ENCODE measurements around the gene PRRG1.
"Not testable (repeated sequence)": the region's sequence is repeated elsewhere in the genome, so short reads cannot be mapped to it uniquely, and the experiment has no call there.

The PRRG1 gene

GRCh38 chrX:37378830-37379229 lies 29.7 kb downstream of the PRRG1 start:
- no peak for DNase-seq

- DNase-seq: no peak
Observed at GRCh38 chrX:37380256-37380655, 31.1 kb downstream of the PRRG1 start.

GRCh38 chrX:37380924-37381323 lies 31.8 kb downstream of the PRRG1 start:
- DNase-seq: no peak

GRCh38 chrX:37383313-37383712 lies 34.1 kb downstream of the PRRG1 start:
- no peak for DNase-seq

GRCh38 chrX:37388413-37388812 lies 39.2 kb downstream of the PRRG1 start:
- no peak for DNase-seq

GRCh38 chrX:37405956-37406355 lies 56.8 kb downstream of the PRRG1 start:
- no peak for DNase-seq

GRCh38 chrX:37407736-37408135 lies 58.6 kb downstream of the PRRG1 start:
- DNase-seq: no peak

GRCh38 chrX:37409278-37409677 lies 60.1 kb downstream of the PRRG1 start:
- DNase-seq: no peak

GRCh38 chrX:37420185-37420584 lies 71.0 kb downstream of the PRRG1 start:
- no peak for DNase-seq

- DNase-seq: no peak
Observed at GRCh38 chrX:37420756-37421155, 71.6 kb downstream of the PRRG1 start.

GRCh38 chrX:37424000-37424429 lies 74.9 kb downstream of the PRRG1 start:
- no peak for DNase-seq

GRCh38 chrX:37425370-37425769 lies 76.2 kb downstream of the PRRG1 start:
- no peak for DNase-seq

- not testable (repeated sequence) for DNase-seq
Observed at GRCh38 chrX:37428962-37429361, 79.8 kb downstream of the PRRG1 start.

GRCh38 chrX:37434362-37434761 lies 85.2 kb downstream of the PRRG1 start:
- DNase-seq: no peak

GRCh38 chrX:37437160-37437559 lies 88.0 kb downstream of the PRRG1 start:
- no peak for DNase-seq

- no peak for DNase-seq
Observed at GRCh38 chrX:37441377-37441776, 92.2 kb downstream of the PRRG1 start.

GRCh38 chrX:37445182-37445581 lies 96.0 kb downstream of the PRRG1 start:
- no peak for DNase-seq

- DNase-seq: no peak
Observed at GRCh38 chrX:37453821-37454220, 104.7 kb downstream of the PRRG1 start.

GRCh38 chrX:37454537-37455285 lies 105.5 kb downstream of the PRRG1 start:
- DNase-seq: no peak

- DNase-seq: no peak
Observed at GRCh38 chrX:37455381-37455780, 106.2 kb downstream of the PRRG1 start.

- DNase-seq: not testable (repeated sequence)
Observed at GRCh38 chrX:37460285-37460684, 111.1 kb downstream of the PRRG1 start.

GRCh38 chrX:37462346-37462745 lies 113.2 kb downstream of the PRRG1 start:
- DNase-seq: no peak

GRCh38 chrX:37468124-37468739 lies 119.1 kb downstream of the PRRG1 start:
- DNase-seq: no peak

- no peak for DNase-seq
Observed at GRCh38 chrX:37470711-37471110, 121.5 kb downstream of the PRRG1 start.

- no peak for DNase-seq
Observed at GRCh38 chrX:37472836-37473235, 123.7 kb downstream of the PRRG1 start.
